Mucosa of rectum (tissue), 2 donors: ENCODE measurements around the gene DNER.

Experiments
- H3K27ac ChIP-seq, 2 donors: one replicate each; pipeline ENCODE4 v1.7.0; 2013; ENCODE audit warnings: inconsistent platforms in 2 of 2, low read depth in 2 of 2, low read length in 2 of 2
- H3K27me3 ChIP-seq, 2 donors: one replicate each; pipeline ENCODE4 v1.7.0; 2013; ENCODE audit warnings: low read length in 2 of 2; ENCODE audit not compliant: control insufficient read depth in 2 of 2, insufficient read depth in 2 of 2
- H3K36me3 ChIP-seq, 2 donors: one replicate each; pipeline ENCODE4 v1.7.0; 2013; ENCODE audit warnings: low read length in 2 of 2; ENCODE audit not compliant: control insufficient read depth in 2 of 2, insufficient read depth in 2 of 2
- H3K4me1 ChIP-seq, 2 donors: one replicate each; pipeline ENCODE4 v1.7.0; 2013; ENCODE audit warnings: low read length in 2 of 2, mild to moderate bottlenecking in 1 of 2; ENCODE audit not compliant: control insufficient read depth in 2 of 2, insufficient read depth in 2 of 2
- H3K4me3 ChIP-seq, 2 donors: one replicate each; pipeline ENCODE4 v1.7.0; 2013; ENCODE audit warnings: low read length in 2 of 2
- H3K9ac ChIP-seq, 2 donors: one replicate each; pipeline ENCODE4 v1.7.0; 2013; ENCODE audit warnings: low read length in 2 of 2, low read depth in 1 of 2, mild to moderate bottlenecking in 1 of 2
- H3K9me3 ChIP-seq, 2 donors: one replicate each; pipeline ENCODE4 v1.7.0; 2013; ENCODE audit warnings: low read length in 2 of 2; ENCODE audit not compliant: control insufficient read depth in 2 of 2
- donor health status: healthy.
- donor health status: Normal muscosa, but diverticular disease.

The DNER gene

DNA sequence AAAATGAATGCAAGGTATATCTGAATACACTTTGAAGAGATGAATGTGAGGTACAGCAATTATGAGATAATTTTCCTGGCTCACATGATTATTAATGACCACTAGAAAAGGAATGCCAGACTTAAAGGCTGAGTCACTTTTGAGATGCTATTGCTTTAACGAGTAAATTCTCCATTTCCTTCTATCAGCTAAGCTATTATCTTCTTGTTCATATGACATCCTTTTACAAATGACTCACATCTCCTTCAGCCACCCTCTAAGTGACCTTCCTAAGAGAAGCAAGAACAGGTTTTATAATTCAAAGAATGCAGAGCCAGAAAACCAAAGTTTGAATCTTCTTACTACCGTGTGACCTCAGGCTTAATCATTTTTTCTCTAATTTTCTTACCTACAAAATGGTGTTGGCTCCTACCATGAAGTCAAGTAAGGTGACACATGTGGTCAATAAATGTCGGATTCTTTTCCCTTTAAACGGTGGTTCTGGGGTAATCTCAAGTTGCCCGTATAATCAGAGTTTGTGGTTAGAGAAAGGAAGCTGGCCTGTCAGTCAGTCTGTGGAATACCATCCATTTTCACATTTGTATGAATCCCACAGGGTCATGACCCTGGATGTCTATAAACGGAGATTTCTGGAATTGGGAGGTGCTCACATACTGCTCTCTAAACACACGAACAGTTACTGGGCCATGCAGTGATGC lies 259.3 kb downstream of the DNER start:
- no peak overlapping the region for H3K4me3 ChIP-seq
- H3K4me1 ChIP-seq: no peaks in the 10 kb centered on the region
- H3K36me3 ChIP-seq: no peaks in the 10 kb centered on the region
- no peak overlapping the region for H3K9ac ChIP-seq
- H3K9me3 ChIP-seq: no peaks in the 10 kb centered on the region
- H3K27ac ChIP-seq: no peak overlapping the region
- no peaks in the 10 kb centered on the region for H3K27me3 ChIP-seq

DNA sequence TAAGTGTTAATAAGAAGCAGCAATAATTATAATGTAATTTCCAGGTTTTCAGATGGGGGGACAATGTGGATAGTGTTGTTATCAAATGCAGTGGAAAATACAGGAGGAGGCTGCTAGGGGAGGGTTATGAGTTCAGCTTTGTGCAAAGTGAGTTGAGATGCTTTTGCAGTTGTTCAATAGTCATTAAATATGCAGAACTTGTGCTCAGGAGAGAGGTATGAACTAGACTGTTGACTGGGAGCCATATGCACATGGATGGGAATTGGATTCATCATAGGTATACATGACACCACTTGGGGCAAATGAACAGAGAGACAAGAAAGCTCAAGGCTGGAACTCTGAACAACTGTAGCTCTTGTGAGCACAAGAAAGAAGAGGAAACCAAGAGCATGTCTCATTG lies 261.1 kb downstream of the DNER start:
- H3K4me3 ChIP-seq: no peak overlapping the region

DNA sequence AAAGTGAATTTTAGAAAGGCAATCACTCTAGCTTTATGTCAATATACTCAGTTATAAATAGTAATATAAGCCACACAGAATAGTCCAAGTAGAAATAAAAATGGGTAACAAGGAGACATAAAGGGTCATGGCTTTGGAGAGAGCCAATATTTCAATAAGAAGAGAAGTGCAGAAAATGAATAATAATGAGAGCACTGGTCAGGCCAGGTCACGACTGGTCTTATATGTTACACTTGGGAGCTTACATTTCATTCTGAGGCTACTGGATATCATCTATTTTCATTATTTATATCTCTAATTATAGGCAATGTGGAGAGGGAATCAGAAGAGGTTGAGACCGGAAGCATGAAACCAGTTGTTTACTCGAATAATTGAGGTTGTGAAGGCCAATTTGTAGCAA lies 262.5 kb downstream of the DNER start:
- Histone ChIP-seq H3K36me3 (no peaks in the 10 kb centered on the region), H3K4me1 (no peaks in the 10 kb centered on the region), H3K9ac (no peak overlapping the region), H3K27me3 (no peaks in the 10 kb centered on the region), H3K27ac (no peak overlapping the region), H3K9me3 (no peaks in the 10 kb centered on the region), H3K4me3 (no peak overlapping the region)

More for the DNA sequence above, 261.1 kb downstream of the DNER start:
- Histone ChIP-seq H3K9me3 (no peaks in the 10 kb centered on the region), H3K27ac (no peak overlapping the region), H3K27me3 (no peaks in the 10 kb centered on the region), H3K9ac (no peak overlapping the region), H3K4me1 (no peaks in the 10 kb centered on the region), H3K36me3 (no peaks in the 10 kb centered on the region)

DNA sequence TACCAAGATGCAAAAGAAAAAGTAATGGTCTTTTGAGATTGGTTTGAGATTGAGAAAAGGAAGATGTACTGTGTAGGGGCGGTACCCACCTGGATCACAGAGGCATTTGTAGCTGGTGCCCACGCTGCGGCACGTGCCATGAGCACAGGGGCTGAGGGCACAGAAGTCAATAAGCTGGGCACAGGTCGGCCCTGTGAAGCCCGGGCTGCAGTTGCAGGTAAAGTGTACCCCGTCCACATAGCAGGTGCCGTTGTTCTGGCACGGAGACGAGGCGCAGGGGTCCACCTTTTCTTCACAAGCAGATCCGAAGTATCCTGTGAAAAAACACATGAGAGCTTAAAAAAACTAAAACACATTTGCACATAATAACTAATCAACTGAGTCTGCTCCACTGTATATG lies 267.1 kb downstream of the DNER start:
- no peaks in the 10 kb centered on the region for H3K9me3 ChIP-seq
- no peaks in the 10 kb centered on the region for H3K27me3 ChIP-seq
- H3K27ac ChIP-seq: no peak overlapping the region
- no peak overlapping the region for H3K9ac ChIP-seq
- no peak overlapping the region for H3K4me3 ChIP-seq
- H3K36me3 ChIP-seq: no peaks in the 10 kb centered on the region
- no peaks in the 10 kb centered on the region for H3K4me1 ChIP-seq

DNA sequence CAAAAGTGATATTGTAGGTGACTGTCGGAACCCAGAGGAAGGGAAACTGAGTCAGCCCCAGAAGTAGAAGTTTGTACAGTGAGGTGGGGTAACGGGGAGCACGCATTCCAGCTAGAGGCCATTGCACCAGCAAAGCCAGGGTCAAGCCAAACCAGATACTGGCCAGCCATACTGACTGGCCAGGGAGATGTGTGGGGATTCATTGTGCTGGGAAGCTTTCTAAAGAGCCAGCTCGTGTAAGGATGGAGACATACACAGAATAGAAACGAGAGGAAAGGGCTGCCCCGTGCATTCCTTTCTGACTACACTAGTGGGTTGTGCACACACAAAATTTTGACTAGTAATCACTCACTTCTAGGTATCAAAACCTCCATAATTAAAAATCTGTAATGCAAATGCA lies 268.0 kb downstream of the DNER start:
- no peaks in the 10 kb centered on the region for H3K4me1 ChIP-seq
- no peak overlapping the region for H3K4me3 ChIP-seq
- no peak overlapping the region for H3K27ac ChIP-seq
- no peaks in the 10 kb centered on the region for H3K9me3 ChIP-seq
- no peak overlapping the region for H3K9ac ChIP-seq
- no peaks in the 10 kb centered on the region for H3K27me3 ChIP-seq
- no peaks in the 10 kb centered on the region for H3K36me3 ChIP-seq

GRCh38 chr2:229445501-229446211 lies 268.7 kb downstream of the DNER start:
- Histone ChIP-seq H3K9ac (no peak overlapping the region), H3K4me3 (no peak overlapping the region), H3K4me1 (no peaks in the 10 kb centered on the region), H3K9me3 (no peaks in the 10 kb centered on the region), H3K27me3 (no peaks in the 10 kb centered on the region), H3K36me3 (no peaks in the 10 kb centered on the region), H3K27ac (peak overlapping the region in 1 of 2 donors; percentile 1)

- H3K36me3 ChIP-seq: no peaks in the 10 kb centered on the region
- no peaks in the 10 kb centered on the region for H3K27me3 ChIP-seq
- no peak overlapping the region for H3K4me3 ChIP-seq
- no peaks in the 10 kb centered on the region for H3K9me3 ChIP-seq
- no peaks in the 10 kb centered on the region for H3K4me1 ChIP-seq
- H3K27ac ChIP-seq: peak overlapping the region in 1 of 2 donors; percentile 1
- H3K9ac ChIP-seq: no peak overlapping the region
These were observed 269.3 kb downstream of the DNER start for GRCh38 chr2:229445019-229445418.

- H3K9ac ChIP-seq: no peak overlapping the region
- no peaks in the 10 kb centered on the region for H3K4me1 ChIP-seq
- no peak overlapping the region for H3K27ac ChIP-seq
- H3K9me3 ChIP-seq: no peaks in the 10 kb centered on the region
- H3K4me3 ChIP-seq: no peak overlapping the region
- no peaks in the 10 kb centered on the region for H3K27me3 ChIP-seq
- no peaks in the 10 kb centered on the region for H3K36me3 ChIP-seq
These were observed 270.6 kb downstream of the DNER start for GRCh38 chr2:229443546-229444268.

- Histone ChIP-seq H3K9me3 (no peaks in the 10 kb centered on the region), H3K27ac (no peak overlapping the region), H3K36me3 (no peaks in the 10 kb centered on the region), H3K4me1 (no peaks in the 10 kb centered on the region), H3K27me3 (no peaks in the 10 kb centered on the region), H3K4me3 (no peak overlapping the region), H3K9ac (no peak overlapping the region)
These were observed 271.2 kb downstream of the DNER start for GRCh38 chr2:229443141-229443540.

- H3K4me1 ChIP-seq: no peaks in the 10 kb centered on the region
- no peak overlapping the region for H3K27ac ChIP-seq
- no peaks in the 10 kb centered on the region for H3K36me3 ChIP-seq
- no peaks in the 10 kb centered on the region for H3K9me3 ChIP-seq
- no peaks in the 10 kb centered on the region for H3K27me3 ChIP-seq
- H3K9ac ChIP-seq: no peak overlapping the region
- H3K4me3 ChIP-seq: no peak overlapping the region
These were observed 275.8 kb downstream of the DNER start for GRCh38 chr2:229438430-229439159.
